Stimulated activated CD4-positive, alpha-beta T cell treated with anti-CD3 and anti-CD28 coated beads, Interleukin-4, amount 100 ng/mL, for 24 hours (primary cell): ENCODE results near the gene RBM28.
"Not testable (repeated sequence)": the region's sequence is repeated elsewhere in the genome, so short reads cannot be mapped to it uniquely, and the experiment has no call there.

ENCODE experiments used
- DNase-seq: peaks from one replicate; pipeline ENCODE4 v3.0.0-alpha.2; 2020

Gene RBM28

GRCh38 chr7:128280451-128280850 is 63.3 kb downstream of the RBM28 start:
- not testable (repeated sequence) for DNase-seq

DNA sequence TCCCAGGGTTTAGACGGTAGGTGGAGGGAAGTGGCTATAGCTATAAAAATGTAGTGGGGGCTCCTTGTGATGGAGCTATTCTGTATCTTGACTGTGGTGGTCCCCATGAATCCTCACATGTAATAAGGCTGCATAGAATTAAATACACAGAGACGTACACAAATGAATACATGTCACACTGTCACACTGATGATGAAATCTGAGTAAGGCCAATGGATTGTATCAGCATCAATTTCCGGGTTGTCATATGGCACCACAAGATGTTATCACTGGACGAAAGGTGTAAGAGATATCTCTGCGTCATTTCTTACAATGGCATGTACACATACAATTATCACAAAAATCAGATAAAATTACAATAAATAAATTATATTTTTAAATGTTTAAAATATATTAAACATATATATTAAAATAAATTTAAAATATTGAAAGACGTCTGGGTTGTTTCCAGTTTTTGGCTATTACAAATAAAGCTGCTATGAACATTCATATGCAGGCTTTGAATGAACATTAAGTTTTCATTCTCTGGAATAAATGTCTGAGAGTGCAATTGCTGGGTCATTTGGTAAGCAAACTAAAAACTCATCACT is 64.5 kb downstream of the RBM28 start:
- no peak for DNase-seq

- DNase-seq = no peak
Observed at GRCh38 chr7:128278366-128278765, 65.3 kb downstream of the RBM28 start.

GRCh38 chr7:128275681-128276080 is 68.0 kb downstream of the RBM28 start:
- DNase-seq = no peak

GRCh38 chr7:128274884-128275603 is 68.7 kb downstream of the RBM28 start:
- no peak for DNase-seq

- DNase-seq = no peak
Observed at GRCh38 chr7:128274246-128274883, 69.3 kb downstream of the RBM28 start.

DNA sequence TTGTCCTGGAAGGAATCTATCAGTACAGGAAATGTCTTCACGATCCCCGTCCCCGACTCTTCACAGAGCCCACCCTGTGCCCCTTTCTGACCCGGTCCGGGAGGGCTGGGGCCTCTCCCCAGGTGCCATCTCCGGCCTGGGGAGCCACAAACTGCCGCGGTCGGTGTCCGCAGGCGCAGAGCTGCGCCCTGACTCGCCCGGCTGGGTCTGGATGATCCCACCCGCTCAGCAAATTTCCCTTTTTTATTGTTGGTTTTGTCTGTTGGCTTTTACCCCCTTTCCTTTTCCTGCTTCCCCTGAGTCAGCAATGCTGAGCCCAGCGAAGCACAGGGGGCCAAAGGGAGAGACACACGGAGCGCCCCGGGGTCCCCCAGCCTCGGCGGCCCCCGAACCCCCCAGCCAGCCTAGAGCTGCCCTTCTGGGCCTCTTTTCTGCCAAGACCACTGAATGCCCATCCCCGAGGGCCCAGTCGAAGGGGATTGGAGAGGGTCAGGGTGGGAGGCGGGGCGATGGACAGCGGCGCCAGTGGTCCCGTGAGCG is 71.7 kb downstream of the RBM28 start:
- no peak for DNase-seq

DNA sequence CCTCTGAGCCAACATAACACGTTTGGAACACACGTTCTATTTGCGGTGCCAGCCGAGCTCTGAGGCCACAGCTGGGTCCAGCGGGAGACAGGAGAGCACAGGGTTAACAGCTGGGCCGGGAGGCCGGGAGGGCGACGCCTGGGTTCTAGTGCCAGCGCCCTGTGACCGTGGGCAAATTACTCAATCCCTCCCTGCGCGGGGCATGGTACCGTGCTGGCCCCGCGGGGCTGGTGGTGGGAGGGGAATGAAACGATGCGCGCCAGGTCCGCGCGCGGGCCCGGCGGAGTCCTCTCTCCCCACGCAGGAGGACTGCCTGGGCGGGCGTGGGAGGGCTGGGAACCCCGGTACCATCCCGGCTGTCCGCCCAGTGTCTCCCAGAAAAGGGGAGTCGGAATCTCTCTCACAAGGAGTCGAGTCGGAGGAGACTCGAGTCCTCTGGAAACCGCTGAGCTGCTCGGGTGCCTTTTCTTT is 72.2 kb downstream of the RBM28 start:
- no peak for DNase-seq

DNA sequence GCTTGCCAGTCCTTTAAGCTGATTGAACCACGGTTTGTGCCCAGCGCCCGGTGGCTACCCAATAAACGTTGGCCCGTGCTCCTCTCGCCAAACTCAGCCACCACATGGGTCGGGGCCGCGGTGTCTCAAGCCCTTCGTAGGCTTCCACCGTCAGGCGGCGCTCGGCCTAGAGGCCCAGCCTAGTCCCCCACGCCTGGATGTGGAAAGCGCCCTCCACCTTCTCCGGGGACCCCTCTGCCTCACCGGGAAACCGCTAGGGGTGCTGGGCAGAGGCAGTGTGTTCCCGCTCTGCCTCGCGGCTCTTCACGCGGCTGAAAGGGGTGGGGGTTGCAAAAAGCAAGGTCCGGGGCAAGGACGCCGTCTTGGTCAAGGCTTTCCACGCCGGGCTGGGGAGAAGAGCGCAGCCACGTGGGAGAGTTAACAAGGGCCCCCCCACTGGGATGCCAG is 72.9 kb downstream of the RBM28 start:
- DNase-seq = no peak

DNA sequence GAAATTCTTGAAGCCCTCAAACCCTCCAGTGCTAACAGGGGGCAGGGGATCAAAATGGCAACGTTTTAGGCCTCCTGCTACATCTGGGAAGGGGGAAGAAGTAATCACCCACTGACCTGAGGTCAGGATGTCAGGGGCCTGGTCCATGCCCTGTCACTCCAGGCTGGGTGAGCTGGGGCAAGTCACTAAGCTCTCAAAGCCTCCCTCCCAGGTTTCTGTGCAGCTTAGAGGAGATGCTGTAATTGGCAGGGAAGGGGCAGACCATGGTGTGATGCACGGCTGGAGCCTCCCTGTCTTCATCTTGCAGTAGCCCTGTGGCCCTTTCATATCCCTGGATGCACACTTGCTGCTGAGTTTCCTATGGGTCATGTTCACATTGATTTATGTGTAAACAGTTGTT is 75.5 kb downstream of the RBM28 start:
- no peak for DNase-seq

GRCh38 chr7:128267595-128267924 is 76.1 kb downstream of the RBM28 start:
- DNase-seq = no peak

DNA sequence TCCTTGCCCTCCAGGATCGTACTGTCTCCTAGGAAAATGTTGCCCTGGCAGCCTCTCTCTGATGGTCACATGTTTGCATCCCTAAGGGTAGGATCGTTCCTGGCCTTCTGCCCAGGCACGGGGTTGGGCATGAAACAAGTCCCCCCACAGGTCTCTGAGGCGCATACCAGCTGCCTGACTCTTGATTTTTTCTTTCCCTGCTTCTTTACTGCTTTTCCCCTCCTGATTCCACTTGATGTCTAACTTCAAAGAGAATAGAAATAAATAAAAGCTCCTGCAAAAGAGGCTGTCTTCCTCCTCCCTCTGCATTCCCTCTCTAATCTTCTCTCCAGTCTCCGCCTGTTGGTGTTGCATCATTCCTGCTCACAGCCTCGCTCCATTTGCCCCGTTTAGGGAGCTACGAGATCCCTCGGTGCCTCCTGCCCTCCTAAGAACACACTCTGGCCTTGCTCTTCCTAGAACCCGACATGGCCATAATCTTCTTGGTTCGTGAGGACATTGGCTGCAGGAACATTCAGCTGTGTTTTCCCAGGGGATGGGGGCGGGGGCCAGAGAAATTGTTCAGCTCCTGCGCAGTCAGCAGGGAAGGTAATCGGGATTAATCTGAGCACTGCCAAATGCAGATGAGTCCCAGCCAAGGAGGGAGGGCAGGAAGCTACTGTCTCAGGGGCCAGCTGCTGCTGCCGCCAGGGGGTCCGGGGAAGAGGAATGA is 76.7 kb downstream of the RBM28 start:
- no peak for DNase-seq

DNA sequence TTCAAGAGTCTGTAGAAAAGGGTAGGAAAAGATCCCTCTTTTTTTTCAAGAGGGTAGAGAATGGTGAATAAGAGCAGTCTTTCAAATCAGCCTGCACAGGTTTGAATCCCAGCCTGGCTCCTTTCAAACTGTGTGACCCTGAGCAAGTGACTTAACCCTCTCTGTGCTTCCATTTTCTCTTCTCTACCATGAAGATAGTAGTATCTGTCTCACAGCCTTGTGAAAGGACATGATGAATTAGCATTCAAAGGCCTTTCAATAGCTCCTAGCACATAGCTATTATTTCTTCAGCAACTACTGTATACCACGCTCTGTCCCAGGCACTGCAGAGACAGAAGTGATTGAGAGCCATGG is 77.2 kb downstream of the RBM28 start:
- no peak for DNase-seq

GRCh38 chr7:128265906-128266300 is 77.8 kb downstream of the RBM28 start:
- DNase-seq = no peak

GRCh38 chr7:128265156-128265905 is 78.4 kb downstream of the RBM28 start:
- no peak for DNase-seq

- DNase-seq = no peak
Observed at GRCh38 chr7:128264477-128264876, 79.2 kb downstream of the RBM28 start.

- DNase-seq = no peak
Observed at GRCh38 chr7:128263420-128263819, 80.3 kb downstream of the RBM28 start.

DNA sequence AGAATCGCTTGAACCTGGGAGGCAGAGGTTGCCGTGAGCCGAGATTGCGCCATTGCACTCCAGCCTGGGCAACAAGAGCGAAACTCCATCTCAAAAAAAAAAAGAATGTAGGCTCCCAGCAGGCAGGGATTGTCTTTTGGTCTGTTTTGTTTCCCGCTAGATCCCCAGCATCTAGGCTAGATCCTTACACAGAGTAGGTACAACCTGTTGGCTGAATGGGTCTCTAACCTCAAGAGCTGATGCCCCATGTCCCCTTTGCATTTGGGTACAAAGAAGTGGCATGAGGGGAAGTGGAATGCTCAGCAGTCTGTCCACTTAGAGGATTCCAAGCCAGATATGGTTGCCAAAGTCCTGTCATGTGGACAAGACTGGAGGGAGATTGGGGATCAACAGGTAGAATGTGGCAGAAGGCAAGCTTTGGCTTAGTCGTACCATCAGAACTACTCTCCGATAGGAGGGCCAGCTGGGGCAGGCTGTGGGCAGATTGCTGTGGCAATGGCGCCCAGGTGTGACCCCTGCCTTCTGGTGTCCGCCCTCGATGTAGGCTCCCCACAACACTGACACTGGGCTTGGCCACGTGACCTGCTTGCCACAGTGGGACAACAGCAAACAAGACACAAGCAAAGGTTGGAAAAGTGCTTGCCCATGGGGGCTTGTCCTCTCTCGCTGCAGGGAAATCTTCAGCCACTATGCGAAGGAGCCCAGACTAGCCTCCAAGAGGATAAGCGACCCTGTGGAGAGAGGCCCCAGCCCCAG is 81.3 kb downstream of the RBM28 start:
- no peak for DNase-seq

DNA sequence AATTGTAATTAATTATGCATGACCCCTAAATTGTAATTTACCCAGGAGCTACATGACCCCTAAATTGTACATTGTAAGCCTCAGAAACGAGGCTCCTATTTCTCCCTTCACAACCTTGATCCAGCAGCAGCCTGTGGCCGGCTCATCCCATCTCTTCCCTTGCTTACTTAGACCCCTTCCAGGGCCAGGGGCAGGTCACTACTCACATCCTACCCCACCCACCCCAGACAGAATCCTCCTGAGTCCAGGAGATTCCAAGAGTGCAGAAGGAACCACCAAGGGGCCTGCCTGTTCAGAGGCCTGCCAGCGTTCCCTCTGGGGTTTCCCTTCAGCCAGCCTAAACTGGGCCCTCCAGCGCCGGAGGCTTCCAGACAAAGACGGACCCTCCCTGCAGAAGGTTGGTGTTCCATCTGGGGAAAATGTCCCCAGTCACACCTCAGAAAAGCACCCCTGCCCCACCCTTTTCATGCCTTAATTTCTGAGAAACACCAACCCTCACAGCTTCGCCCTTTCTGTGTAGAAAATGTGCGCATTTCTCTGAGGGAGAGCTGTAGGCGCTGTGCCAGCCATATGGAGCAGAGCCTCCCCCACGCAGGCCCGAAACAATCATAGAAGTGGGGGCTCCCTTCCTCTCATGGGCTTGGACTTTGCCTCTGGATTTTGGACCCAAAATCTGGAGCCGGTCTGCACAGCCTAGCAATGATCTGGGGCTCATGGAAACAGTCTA is 83.5 kb downstream of the RBM28 start:
- DNase-seq = no peak

- no peak for DNase-seq
Observed at GRCh38 chr7:128259131-128260061, 84.3 kb downstream of the RBM28 start.
